ENCODE data around the gene SEMA3F.

The SEMA3F gene

DNA sequence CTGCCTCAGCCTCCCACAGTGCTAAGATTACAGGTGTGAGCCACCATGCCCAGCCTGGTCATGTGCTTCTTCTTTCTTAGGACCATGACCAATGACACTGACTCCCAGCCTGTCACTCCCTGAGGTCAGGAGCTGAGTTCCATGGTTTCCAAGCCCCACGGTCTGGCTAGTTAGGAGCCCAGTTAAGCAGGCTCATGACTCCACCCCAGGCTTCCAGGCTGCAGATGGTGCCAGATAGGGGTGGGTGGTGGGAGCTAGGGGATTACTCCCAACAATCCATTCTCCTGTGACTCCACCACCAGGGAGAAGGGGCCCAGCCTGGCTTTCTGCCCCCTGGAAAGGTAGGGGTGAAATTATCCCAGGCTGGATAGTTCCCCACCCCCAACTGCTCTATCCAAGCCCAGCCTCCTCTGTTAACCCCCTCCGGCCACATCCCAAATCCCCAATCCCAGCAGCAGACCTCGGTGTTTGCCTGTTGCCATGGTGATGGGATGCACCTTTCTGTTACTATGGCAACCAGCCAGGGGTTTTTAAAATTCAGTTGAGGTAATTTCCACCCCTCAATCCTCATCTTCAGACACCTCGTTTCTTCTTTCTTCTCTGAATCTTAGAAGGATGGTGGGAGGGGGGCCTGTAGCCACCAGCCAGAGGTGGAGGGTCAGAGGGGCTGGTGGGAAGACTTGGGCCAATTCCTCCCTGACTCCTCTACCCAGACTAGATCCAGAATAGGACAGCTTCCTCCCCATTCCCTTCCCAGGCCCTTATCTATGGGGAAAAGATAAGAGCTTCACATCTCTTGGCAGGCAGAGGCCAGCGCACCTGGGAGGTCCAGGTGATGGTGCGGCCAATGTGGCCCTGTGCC is 22.5 kb upstream of the SEMA3F start:
- no peak for DNase-seq (ENCODE audit: low read depth)

DNA sequence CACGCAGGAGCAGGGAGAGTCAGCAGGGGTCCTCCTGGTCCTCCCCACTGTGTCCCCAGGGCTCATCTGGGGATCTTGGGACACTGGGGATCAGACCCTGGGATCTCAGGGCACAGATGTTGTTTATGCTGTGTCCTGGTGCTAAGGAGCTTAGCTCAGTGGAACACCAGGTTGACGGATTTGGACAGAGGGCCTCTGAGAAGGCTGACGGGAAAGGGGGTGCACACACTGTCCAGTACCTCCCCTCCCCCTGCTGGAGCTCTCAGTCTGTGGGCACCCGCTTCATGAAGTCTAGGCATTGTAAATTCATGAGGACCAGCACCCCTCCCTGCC is 21.9 kb upstream of the SEMA3F start:
- DNase-seq (ENCODE audit: low read depth), result no peak

- DNase-seq (ENCODE audit: low read depth), result no peak
Measured at GRCh38 chr3:50134367-50134766, 20.8 kb upstream of the SEMA3F start.

GRCh38 chr3:50135964-50136363 is 19.2 kb upstream of the SEMA3F start:
- DNase-seq (ENCODE audit: low read depth), result no peak

GRCh38 chr3:50136714-50137405 is 18.3 kb upstream of the SEMA3F start:
- no peak for DNase-seq (ENCODE audit: low read depth)

GRCh38 chr3:50137531-50137930 is 17.6 kb upstream of the SEMA3F start:
- DNase-seq (ENCODE audit: low read depth), result no peak

GRCh38 chr3:50138266-50139200 is 16.6 kb upstream of the SEMA3F start:
- no peak for DNase-seq (ENCODE audit: low read depth)

- no peak for DNase-seq (ENCODE audit: low read depth)
Measured at GRCh38 chr3:50139308-50139707, 15.8 kb upstream of the SEMA3F start.

DNA sequence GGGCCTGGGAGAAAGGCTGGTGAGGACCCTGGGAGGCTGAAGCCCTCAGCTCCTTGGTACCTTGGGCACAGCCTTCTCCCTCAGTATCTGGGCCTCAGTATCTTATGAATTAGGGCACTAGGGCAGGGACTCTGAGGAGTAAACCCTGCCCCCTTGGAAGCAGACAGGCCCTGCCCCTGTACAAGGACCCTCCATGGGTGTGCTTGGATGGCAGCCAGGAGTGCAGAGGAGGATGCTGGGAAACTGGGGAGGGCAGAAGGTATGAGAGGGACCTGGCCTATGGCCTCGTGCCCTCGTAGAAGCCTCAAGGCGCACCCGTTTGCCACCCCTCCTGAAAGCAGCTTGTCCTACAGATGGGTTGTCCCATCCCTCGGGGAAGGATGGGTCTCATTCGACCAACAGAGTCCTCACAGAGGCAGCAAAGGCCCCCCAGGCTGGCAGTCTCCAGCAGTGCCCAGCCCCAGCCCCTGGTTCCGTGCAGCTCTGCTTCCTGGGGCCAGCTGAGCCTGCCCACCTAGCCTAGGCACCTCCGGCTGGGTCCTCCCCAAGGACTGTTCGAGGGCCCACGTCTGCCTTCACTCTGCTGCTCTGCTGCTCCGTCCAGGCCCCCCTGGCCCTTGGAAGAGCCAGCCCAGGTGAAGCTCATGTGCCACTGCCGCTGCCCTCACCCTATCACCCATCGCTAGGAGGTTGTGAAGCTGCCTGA is 15.3 kb upstream of the SEMA3F start:
- DNase-seq (ENCODE audit: low read depth), result no peak

DNA sequence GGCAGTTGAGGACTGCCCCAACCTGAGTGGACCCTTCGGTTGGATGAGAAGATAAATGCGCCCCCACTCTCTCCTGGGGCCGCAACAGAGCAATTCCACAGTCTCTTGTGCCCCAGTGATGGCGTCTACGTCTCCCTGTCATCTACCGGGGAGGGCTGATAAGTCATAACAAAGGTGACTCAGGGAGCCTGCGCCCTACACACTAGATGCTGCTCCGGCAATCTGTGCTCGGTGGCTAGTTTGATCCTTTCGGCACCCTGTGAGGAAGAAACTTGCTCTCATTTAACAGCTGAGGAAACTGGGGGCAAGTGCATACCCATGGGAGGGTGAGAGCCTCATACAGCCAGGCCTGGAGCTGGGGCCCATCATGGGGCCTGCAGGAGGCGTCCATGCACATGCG is 14.1 kb upstream of the SEMA3F start:
- no peak for DNase-seq (ENCODE audit: low read depth)

DNA sequence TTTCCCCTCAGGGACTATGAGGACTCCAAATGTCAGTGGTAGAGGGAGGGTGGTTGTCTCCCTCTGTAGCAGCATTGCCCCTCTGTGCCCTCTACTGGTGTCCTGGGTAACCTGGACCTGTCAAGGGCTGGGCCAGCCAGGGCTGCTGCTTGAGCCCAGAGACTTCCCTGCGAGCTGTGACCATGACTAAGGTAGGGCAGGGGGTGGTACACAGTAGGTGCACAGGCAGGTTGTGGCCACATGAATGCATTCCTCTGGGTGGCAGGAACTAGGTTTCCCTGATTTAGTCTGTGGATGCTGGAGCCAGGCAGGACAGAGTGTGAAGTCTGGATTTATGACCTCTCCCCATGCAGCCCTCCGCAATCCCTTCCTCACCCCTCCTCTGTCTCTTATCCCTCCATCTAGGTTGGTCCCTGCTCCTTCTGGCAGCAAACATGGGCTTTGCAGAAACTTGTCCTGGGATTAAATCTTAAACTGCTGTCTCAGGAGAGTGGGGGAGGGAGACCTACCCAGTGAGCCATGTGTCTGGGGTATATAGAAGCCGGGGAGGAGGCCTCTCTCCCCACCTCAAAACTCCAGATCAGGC is 8.7 kb upstream of the SEMA3F start:
- DNase-seq (ENCODE audit: low read depth), result no peak

DNA sequence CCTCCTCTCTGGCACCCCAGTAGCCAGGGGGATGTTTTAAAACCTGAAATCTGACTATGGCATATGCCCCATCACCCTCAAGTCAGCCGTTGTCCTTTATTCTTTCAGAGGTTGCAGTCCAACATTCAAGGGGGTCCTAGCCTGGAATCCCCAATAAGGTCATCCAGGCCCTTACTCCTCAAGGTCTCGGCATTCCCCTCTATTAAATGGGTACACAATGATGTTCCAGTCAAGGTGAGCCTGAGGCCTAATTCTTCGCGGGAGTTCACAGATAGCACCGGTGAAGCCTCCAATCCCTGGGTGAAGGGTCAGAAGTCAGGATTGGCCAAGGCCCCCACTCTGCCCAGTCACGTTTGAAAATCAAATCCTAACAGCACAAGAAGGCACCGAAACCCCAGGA is 8.1 kb upstream of the SEMA3F start:
- no peak for DNase-seq (ENCODE audit: low read depth)

GRCh38 chr3:50147447-50147846 is 7.7 kb upstream of the SEMA3F start:
- DNase-seq (ENCODE audit: low read depth), result no peak

- DNase-seq (ENCODE audit: low read depth), result no peak
Measured at GRCh38 chr3:50147861-50148260, 7.3 kb upstream of the SEMA3F start.

GRCh38 chr3:50150404-50150750 is 4.7 kb upstream of the SEMA3F start:
- DNase-seq (ENCODE audit: low read depth), result no peak

DNA sequence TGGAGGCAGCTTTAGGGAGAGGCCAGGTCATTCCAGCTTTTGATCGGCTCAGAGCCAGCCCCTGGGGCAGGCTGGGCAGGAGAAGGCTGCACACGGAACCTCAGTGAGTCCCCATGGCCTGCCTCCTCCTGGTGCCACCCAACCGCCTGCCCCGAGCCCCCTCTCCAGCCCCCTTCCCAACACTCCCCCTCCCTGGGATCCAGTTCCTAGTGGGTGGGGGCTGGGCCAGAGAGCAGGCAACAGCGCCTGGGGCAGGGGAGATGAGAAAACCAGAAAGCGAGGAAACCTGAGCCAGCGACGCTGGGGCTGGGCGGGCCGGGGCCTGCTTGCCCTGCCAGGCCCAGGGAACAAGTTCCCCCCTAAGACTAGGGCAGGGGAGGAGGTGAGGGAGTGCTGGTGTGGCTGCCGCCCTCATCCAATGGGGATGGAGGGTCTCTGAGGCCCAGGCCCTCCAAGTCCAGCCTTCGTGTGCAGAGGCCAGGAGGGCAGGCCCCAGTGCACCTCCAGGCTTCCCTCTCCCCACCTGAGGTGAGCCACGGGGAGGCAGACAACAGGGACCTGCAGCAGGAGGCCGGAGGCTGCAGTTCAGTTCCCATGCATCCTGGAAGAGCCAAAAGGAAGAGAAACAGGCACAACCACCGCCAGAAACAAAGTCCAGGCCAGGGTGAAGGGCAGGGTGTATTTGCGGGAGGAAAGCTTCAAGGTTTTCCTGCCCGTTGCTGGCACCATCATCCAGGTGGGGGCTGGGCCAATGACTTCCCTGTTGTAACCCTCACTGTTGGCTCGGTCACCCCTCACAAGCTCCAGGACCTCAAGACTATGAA is 4.0 kb upstream of the SEMA3F start:
- DNase-seq (ENCODE audit: low read depth), result no peak

- DNase-seq (ENCODE audit: low read depth), result no peak
Measured at GRCh38 chr3:50151728-50152127, 3.4 kb upstream of the SEMA3F start.

- no peak for DNase-seq (ENCODE audit: low read depth)
Measured at GRCh38 chr3:50153782-50154475, 1.2 kb upstream of the SEMA3F start.

GRCh38 chr3:50154476-50154839 is 666 bp upstream of the SEMA3F start:
- no peak for DNase-seq (ENCODE audit: low read depth)

- no peak for DNase-seq (ENCODE audit: low read depth)
Measured at GRCh38 chr3:50155491-50155878, 361 bp downstream of the SEMA3F start.
